Ectodermal cell (in vitro differentiated cells): ENCODE measurements around the gene PLEKHJ1.

Source experiments
- H3K27ac ChIP-seq: 2 replicates; pipeline ENCODE4 v1.7.0; 2013; ENCODE audit warnings: mild to moderate bottlenecking, low read depth, low read length; ENCODE audit not compliant: insufficient read depth, poor library complexity, severe bottlenecking
- H3K27me3 ChIP-seq: 2 replicates; pipeline ENCODE4 v1.7.0; 2013; ENCODE audit warnings: mild to moderate bottlenecking, low read length; ENCODE audit not compliant: insufficient read depth, control insufficient read depth, poor library complexity, severe bottlenecking
- H3K36me3 ChIP-seq: one replicate; pipeline ENCODE4 v1.7.0; 2013; ENCODE audit warnings: low read length; ENCODE audit not compliant: control insufficient read depth, insufficient read depth
- H3K4me1 ChIP-seq: one replicate; pipeline ENCODE4 v1.7.0; 2013; ENCODE audit warnings: low read length; ENCODE audit not compliant: control insufficient read depth, insufficient read depth
- H3K4me3 ChIP-seq: 2 replicates; pipeline ENCODE4 v1.7.0; 2013; ENCODE audit warnings: low read depth, low read length, control low read depth; ENCODE audit not compliant: insufficient read depth
- H3K9me3 ChIP-seq: 2 replicates; pipeline ENCODE4 v1.7.0; 2013; ENCODE audit warnings: mild to moderate bottlenecking, low read length, moderate library complexity; ENCODE audit not compliant: control insufficient read depth
- WGBS, 2 experiments: methylation state at CpG; one replicate each; pipeline ENCODE4 v1.1.7; 2013; ENCODE audit warnings: missing lambda C conversion rate in 2 of 2; 5-methylcytosine and 5-hydroxymethylcytosine counted together

The PLEKHJ1 gene

GRCh38 chr19:2226840-2227360 is 9.2 kb downstream of the PLEKHJ1 start:
- WGBS, 2 experiments, result 96 to 97% methylated on average over 53 of the region's 53 CpGs
- Histone ChIP-seq H3K27me3 (no peaks in the 10 kb centered on the region), H3K27ac (no peak overlapping the region), H3K36me3 (peaks cover 31% of the 10 kb centered on the region), H3K4me1 (no peaks in the 10 kb centered on the region), H3K4me3 (no peak overlapping the region), H3K9me3 (no peaks in the 10 kb centered on the region)

GRCh38 chr19:2226051-2226839 is 9.9 kb downstream of the PLEKHJ1 start:
- peaks cover 31% of the 10 kb centered on the region for H3K36me3 ChIP-seq
- no peaks in the 10 kb centered on the region for H3K27me3 ChIP-seq
- H3K9me3 ChIP-seq, result no peaks in the 10 kb centered on the region
- 96 to 97% methylated on average over 59 of the region's 59 CpGs for WGBS, 2 experiments
- no peak overlapping the region for H3K27ac ChIP-seq
- no peaks in the 10 kb centered on the region for H3K4me1 ChIP-seq
- H3K4me3 ChIP-seq, result no peak overlapping the region

DNA sequence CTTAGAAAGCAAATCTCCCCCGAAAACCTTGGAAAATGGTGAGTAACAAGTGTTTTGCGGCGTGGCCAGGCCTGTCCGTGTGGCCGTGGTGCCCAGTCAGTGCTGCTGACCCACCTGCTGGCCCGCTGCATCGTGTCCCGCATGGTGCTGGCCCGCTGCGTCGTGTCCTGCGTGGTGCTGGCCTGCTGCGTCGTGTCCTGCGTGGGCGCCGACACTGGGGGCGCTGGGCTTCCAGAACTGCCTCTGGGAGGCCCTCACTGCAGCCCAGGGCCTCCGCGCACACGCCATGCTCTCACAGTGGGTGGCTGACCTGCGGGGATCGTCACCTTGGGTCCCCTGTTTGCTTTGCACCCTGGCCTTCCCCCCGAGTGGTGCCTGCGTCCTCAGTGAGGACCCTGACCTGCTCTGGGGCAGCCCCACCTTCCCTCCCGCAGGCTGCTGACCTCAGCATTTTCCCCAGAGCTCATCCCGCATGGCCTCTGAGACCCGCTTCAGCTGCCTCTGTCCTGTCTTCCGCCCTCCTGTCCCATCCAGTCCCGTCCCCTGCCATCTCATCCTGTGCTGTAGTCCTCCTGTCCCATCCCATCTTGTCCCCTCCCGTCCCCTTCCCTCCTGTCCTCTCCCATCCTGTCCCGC is 10.6 kb downstream of the PLEKHJ1 start:
- Histone ChIP-seq H3K27me3 (no peaks in the 10 kb centered on the region), H3K9me3 (no peaks in the 10 kb centered on the region), H3K36me3 (peaks cover 31% of the 10 kb centered on the region), H3K4me3 (no peak overlapping the region), H3K4me1 (no peaks in the 10 kb centered on the region), H3K27ac (no peak overlapping the region)
- 94 to 95% methylated on average over 32 of the region's 32 CpGs for WGBS, 2 experiments

DNA sequence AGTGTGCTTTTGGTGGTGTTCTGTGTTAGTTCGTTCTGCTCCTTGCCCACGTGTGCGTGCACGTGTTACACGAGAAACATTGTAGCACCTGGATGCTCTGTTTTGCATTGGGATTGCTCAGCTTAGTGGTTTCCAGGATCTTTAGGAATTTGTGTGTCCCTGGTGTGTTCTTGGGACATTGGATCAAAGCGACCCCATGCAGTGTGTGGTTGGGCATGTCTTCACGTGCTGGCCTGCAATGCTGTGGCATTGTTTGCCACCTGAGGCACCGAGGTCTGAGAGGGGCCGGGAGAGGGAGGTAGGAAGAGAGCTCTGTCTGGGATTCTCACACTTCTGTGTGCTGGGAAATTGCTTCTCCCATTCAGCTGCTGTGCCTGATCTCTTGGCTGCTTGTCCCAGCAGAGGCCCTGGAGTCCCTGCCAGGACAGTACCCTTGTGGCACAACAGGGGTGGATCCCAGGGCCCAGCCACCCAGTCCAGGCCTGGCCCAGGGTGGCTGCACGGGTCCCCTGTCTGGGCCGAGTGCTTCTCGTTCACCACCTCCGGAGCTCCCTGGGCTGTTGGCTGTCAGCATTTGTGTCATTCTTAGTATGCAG is 11.3 kb downstream of the PLEKHJ1 start:
- no peaks in the 10 kb centered on the region for H3K27me3 ChIP-seq
- H3K27ac ChIP-seq, result no peak overlapping the region
- peaks cover 26% of the 10 kb centered on the region for H3K36me3 ChIP-seq
- no peaks in the 10 kb centered on the region for H3K9me3 ChIP-seq
- no peak overlapping the region for H3K4me3 ChIP-seq
- H3K4me1 ChIP-seq, result no peaks in the 10 kb centered on the region
- WGBS, 2 experiments, result 93 to 95% methylated on average over 13 of the region's 13 CpGs

DNA sequence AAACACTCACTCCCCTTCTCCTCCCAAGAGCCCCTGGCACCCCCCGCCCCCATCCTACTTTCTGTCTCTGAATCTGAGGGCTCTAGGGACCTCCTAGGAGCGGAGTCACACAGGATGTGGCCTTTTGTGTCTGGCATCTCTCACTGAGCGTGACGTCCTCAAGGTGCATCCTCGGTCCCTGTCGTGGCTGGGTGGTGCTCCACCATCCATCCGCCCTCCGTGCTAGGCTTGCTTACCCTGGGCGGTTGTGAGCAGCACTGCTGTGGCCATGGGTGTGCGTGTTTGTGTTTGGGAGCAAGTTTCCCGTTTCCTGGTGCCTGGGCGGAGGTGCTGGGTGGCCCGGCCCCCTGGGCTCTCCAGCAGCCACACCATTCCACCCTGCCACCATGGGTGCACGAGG is 12.2 kb downstream of the PLEKHJ1 start:
- peaks cover 21% of the 10 kb centered on the region for H3K36me3 ChIP-seq
- H3K27me3 ChIP-seq, result no peaks in the 10 kb centered on the region
- no peaks in the 10 kb centered on the region for H3K4me1 ChIP-seq
- no peak overlapping the region for H3K27ac ChIP-seq
- H3K4me3 ChIP-seq, result no peak overlapping the region
- WGBS, 2 experiments, result 95 to 96% methylated on average over 14 of the region's 14 CpGs
- H3K9me3 ChIP-seq, result no peaks in the 10 kb centered on the region

GRCh38 chr19:2223391-2223790 is 12.7 kb downstream of the PLEKHJ1 start:
- Histone ChIP-seq H3K9me3 (no peaks in the 10 kb centered on the region), H3K36me3 (peaks cover 15% of the 10 kb centered on the region), H3K27me3 (no peaks in the 10 kb centered on the region), H3K4me1 (no peaks in the 10 kb centered on the region), H3K4me3 (no peak overlapping the region), H3K27ac (no peak overlapping the region)
- 96% methylated on average over 17 to 18 of the region's 18 CpGs for WGBS, 2 experiments

GRCh38 chr19:2221918-2222317 is 14.2 kb downstream of the PLEKHJ1 start:
- 92 to 94% methylated on average over 20 of the region's 20 CpGs for WGBS, 2 experiments
- Histone ChIP-seq H3K9me3 (no peaks in the 10 kb centered on the region), H3K27me3 (no peaks in the 10 kb centered on the region), H3K4me3 (no peak overlapping the region), H3K36me3 (peaks cover 24% of the 10 kb centered on the region), H3K4me1 (no peaks in the 10 kb centered on the region), H3K27ac (no peak overlapping the region)

DNA sequence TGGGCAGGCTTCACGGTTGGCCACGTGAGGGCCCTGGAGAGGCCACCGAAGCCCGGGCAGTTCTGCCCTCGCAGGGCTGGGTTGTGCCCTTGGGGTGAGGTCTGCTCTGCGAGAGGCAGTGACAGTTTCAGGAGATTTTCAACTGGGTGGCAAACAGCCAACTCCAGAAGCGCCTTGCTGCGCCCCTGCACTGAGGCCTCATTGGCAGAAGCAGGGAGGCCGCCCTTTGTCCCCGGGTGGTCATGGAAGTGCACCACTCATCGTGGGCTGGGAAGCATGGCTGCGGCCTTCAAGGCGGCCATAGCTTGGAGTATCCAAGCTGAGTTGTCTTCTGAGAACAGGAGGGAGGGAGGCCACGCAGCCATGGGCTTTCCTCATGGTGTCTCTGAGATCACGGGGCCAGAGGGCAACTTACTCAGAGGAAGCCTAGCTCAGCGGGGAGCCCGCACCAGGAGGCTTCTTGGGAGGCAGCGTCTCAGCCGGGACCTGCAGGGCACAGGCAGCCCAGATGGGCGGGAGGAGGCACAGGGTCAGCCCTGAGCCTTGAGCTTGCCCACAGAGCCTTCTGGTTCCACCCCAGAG is 14.8 kb downstream of the PLEKHJ1 start:
- Histone ChIP-seq H3K9me3 (no peaks in the 10 kb centered on the region), H3K4me3 (no peak overlapping the region)

DNA sequence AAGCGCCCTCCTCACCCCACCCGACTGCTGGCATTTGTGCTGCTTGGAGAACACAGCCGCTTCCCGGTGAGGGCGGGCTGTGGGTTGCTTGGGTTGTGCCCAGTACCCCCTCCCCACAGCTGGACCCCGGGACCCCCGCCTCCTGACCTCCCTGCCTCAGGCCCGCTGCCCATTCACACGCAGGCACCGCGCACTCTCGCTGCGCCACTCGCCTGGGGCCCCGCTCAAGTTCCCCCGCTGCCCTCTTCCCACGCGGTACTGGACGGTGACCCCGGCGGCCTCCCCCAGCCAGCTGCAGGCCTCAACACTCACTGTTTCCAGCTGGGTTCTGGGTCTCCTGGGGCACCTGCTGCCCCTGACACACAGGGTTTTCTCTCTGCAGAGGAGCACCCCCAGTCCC is 16.4 kb downstream of the PLEKHJ1 start:
- no peak overlapping the region for H3K27ac ChIP-seq
- WGBS, 2 experiments, result 97% methylated on average over 21 of the region's 21 CpGs
- no peaks in the 10 kb centered on the region for H3K4me1 ChIP-seq
- no peaks in the 10 kb centered on the region for H3K27me3 ChIP-seq
- no peak overlapping the region for H3K4me3 ChIP-seq
- no peaks in the 10 kb centered on the region for H3K9me3 ChIP-seq
- peaks cover 29% of the 10 kb centered on the region for H3K36me3 ChIP-seq

More for the DNA sequence above, 14.8 kb downstream of the PLEKHJ1 start:
- Histone ChIP-seq H3K27ac (no peak overlapping the region), H3K4me1 (no peaks in the 10 kb centered on the region), H3K27me3 (no peaks in the 10 kb centered on the region), H3K36me3 (peaks cover 30% of the 10 kb centered on the region)
- WGBS, 2 experiments, result 92 to 93% methylated on average over 20 of the region's 20 CpGs

GRCh38 chr19:2217591-2217990 is 18.5 kb downstream of the PLEKHJ1 start:
- H3K36me3 ChIP-seq, result peaks cover 32% of the 10 kb centered on the region

More at GRCh38 chr19:2217591-2217990, 18.5 kb downstream of the PLEKHJ1 start:
- H3K27ac ChIP-seq, result no peak overlapping the region
- H3K27me3 ChIP-seq, result no peaks in the 10 kb centered on the region
- no peaks in the 10 kb centered on the region for H3K4me1 ChIP-seq
- 96 to 97% methylated on average over 22 of the region's 22 CpGs for WGBS, 2 experiments
- H3K9me3 ChIP-seq, result no peaks in the 10 kb centered on the region
- H3K4me3 ChIP-seq, result no peak overlapping the region
